Keratinocyte (primary cell): ENCODE results near the gene LRP3. TPM values are rescaled to one million over a fixed set of nuclear protein-coding genes. Genes with fewer than 3 reads are reported as not detected.
"Not testable (repeated sequence)": the region's sequence is repeated elsewhere in the genome, so short reads cannot be mapped to it uniquely, and the experiment has no call there.

Experiments
- DNase-seq: peaks from one replicate; pipeline ENCODE4 v3.0.0-alpha.2; 2011; ENCODE audit warnings: low read depth, missing footprints, low spot score
- FAIRE-seq: peaks from 2 replicates; lab custom pipeline; 2011; peaks lifted over from hg19 to GRCh38; lab: Jason Lieb, UNC
- H2AFZ ChIP-seq: 2 replicates; pipeline ENCODE4 v1.6.0; 2012; ENCODE audit warnings: low read length, control low read depth, inconsistent platforms; ENCODE audit not compliant: control insufficient read depth
- H3K27ac ChIP-seq: 2 replicates; pipeline ENCODE4 v1.5.1; 2011; ENCODE audit warnings: low read length; ENCODE audit not compliant: control insufficient read depth, insufficient read depth
- H3K27me3 ChIP-seq: 3 replicates; pipeline ENCODE4 v1.6.0; 2011; ENCODE audit warnings: low read length; ENCODE audit not compliant: control insufficient read depth, insufficient read depth; ENCODE audit errors: extremely low read depth
- H3K36me3 ChIP-seq, 2 experiments: 2 replicates in 1 of 2; 3 replicates in 1 of 2; pipeline ENCODE4 v1.5.1; 2011; ENCODE audit warnings: low read length in 2 of 2, mild to moderate bottlenecking in 1 of 2; ENCODE audit not compliant: control insufficient read depth in 2 of 2, insufficient read depth in 2 of 2; ENCODE audit errors: extremely low read depth in 1 of 2
- H3K4me1 ChIP-seq: 3 replicates; pipeline ENCODE4 v1.5.1; 2011; ENCODE audit warnings: low read length; ENCODE audit not compliant: control insufficient read depth, insufficient read depth; ENCODE audit errors: extremely low read depth
- H3K4me2 ChIP-seq: 3 replicates; pipeline ENCODE4 v1.6.0; 2011; ENCODE audit warnings: low read depth, low read length; ENCODE audit not compliant: control insufficient read depth, insufficient read depth; ENCODE audit errors: extremely low read depth
- H3K4me3 ChIP-seq, 3 experiments: fragments of 200-600 bp in 1 of 3; sonication (generic) in 1 of 3; 2 replicates in 2 of 3; 3 replicates in 1 of 3; pipeline ENCODE4 v1.5.1; 2011 to 2016; ENCODE audit warnings: low read length in 3 of 3, mild to moderate bottlenecking in 3 of 3, control low read depth in 2 of 3, inconsistent platforms in 1 of 3, low read depth in 1 of 3, mixed read lengths in 1 of 3, mixed run types in 1 of 3, moderate library complexity in 1 of 3; ENCODE audit not compliant: control insufficient read depth in 2 of 3, insufficient read depth in 2 of 3; ENCODE audit errors: extremely low read depth in 1 of 3
- H3K79me2 ChIP-seq: 2 replicates; pipeline ENCODE4 v1.6.0; 2012; ENCODE audit warnings: low read length; ENCODE audit not compliant: control insufficient read depth, insufficient read depth
- H3K9ac ChIP-seq: 3 replicates; pipeline ENCODE4 v1.6.0; 2011; ENCODE audit warnings: low read length; ENCODE audit not compliant: control insufficient read depth, insufficient read depth; ENCODE audit errors: extremely low read depth
- H3K9me1 ChIP-seq: 3 replicates; pipeline ENCODE4 v1.6.0; 2011; ENCODE audit warnings: low read length; ENCODE audit not compliant: control insufficient read depth, insufficient read depth; ENCODE audit errors: extremely low read depth
- H3K9me3 ChIP-seq: 2 replicates; pipeline ENCODE4 v1.5.1; 2012; ENCODE audit warnings: low read depth, low read length; ENCODE audit not compliant: control insufficient read depth
- H4K20me1 ChIP-seq: 3 replicates; pipeline ENCODE4 v1.6.0; 2011; ENCODE audit warnings: low read length; ENCODE audit not compliant: control insufficient read depth, insufficient read depth; ENCODE audit errors: extremely low read depth
- EZH2 ChIP-seq: IDR thresholded peaks from one replicate; pipeline ENCODE4 v1.6.1; 2012; ENCODE audit warnings: inconsistent platforms, mild to moderate bottlenecking, low read length, moderate library complexity
- dilution Hi-C: fragments of 300-500 bp; cut with MboI; formaldehyde crosslinking; loops from one replicate; pipeline ENCODE4 v1.7.0; 2020; ENCODE audit warnings: low sequenced_read_pairs; ENCODE audit not compliant: extremely low pct_ligation_motif_present
- polyA plus RNA-seq, 5 experiments: library from polyadenylated mRNA; depleted of rRNA in 3 of 5; stranded (reverse) in 3 of 5; stranded (forward) in 1 of 5; unstranded in 1 of 5; fragments of >200 nt; gene quantifications; 1 replicate in 1 of 5; 2 replicates in 3 of 5; 3 replicates in 1 of 5; pipeline versions ENCODE4 v1.2.1 to v1.2.3, GENCODE V29; 2011 to 2012; ENCODE audit warnings: missing spikeins in 2 of 5, low read depth in 1 of 5, low replicate concordance in 1 of 5
- TF ChIP-seq, protein P1 (sequence below), 3 experiments: IDR thresholded peaks in 1 of 3; conservative IDR thresholded peaks in 1 of 3; optimal IDR thresholded peaks in 1 of 3; 2 replicates in 2 of 3; 3 replicates in 1 of 3; pipeline versions ENCODE3 to v1.5.1; 2011; ENCODE audit warnings: low read length in 3 of 3, mild to moderate bottlenecking in 3 of 3, moderate library complexity in 2 of 3, control low read depth in 1 of 3, inconsistent platforms in 1 of 3; ENCODE audit not compliant: insufficient read depth in 2 of 3; ENCODE audit errors: extremely low read depth in 1 of 3

LRP3 gene
- polyA plus RNA-seq, 1 donor (not counting 4 experiments of a cell fraction or from before 2014, with no cell fraction given) = 5.0 TPM

DNA sequence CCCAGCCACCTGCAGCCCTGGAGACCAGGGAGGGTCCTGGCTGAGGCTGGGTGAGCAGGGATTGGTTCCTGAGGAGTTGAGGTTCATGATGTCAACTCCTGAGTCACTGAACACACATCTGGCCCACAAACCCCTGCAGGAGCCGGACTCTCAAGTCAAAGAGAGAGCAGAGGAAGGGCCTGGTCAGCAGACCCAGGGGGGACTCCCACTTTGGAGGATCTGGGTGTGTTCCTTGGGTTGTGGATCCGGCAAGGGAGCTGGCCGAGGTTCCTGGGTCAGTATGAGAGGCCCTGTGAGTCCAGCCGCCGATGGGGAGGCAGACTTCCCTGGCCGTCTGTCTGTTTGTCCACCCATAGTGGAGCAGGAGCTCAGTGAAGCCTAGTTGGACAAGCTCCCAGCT lies 27.5 kb downstream of the LRP3 start:
- dilution Hi-C loops = no loop called here
- H3K9me3 ChIP-seq = no peaks in the 10 kb centered on the region
- H3K27ac ChIP-seq = no peak overlapping the region
- H2AFZ ChIP-seq = no peak overlapping the region
- H4K20me1 ChIP-seq = no peaks in the 10 kb centered on the region
- no peak overlapping the region for H3K4me2 ChIP-seq
- no peak for TF ChIP-seq EZH2
- TF ChIP-seq, protein P1, sequence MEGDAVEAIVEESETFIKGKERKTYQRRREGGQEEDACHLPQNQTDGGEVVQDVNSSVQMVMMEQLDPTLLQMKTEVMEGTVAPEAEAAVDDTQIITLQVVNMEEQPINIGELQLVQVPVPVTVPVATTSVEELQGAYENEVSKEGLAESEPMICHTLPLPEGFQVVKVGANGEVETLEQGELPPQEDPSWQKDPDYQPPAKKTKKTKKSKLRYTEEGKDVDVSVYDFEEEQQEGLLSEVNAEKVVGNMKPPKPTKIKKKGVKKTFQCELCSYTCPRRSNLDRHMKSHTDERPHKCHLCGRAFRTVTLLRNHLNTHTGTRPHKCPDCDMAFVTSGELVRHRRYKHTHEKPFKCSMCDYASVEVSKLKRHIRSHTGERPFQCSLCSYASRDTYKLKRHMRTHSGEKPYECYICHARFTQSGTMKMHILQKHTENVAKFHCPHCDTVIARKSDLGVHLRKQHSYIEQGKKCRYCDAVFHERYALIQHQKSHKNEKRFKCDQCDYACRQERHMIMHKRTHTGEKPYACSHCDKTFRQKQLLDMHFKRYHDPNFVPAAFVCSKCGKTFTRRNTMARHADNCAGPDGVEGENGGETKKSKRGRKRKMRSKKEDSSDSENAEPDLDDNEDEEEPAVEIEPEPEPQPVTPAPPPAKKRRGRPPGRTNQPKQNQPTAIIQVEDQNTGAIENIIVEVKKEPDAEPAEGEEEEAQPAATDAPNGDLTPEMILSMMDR (optimal IDR thresholded peaks at IDR 0.05 in 1 of 3, IDR thresholded peaks at IDR 0.05 in 1 of 3, conservative IDR thresholded peaks at IDR 0.05 in 1 of 3; ENCODE audit: extremely low read depth in 1 of 3, insufficient read depth in 2 of 3, low read length in 3 of 3) = no peak
- H3K36me3 ChIP-seq = no peaks in the 10 kb centered on the region
- H3K79me2 ChIP-seq = no peaks in the 10 kb centered on the region
- peaks cover 36% of the 10 kb centered on the region for H3K27me3 ChIP-seq
- DNase-seq (no peak), FAIRE-seq (no peak)
- no peaks in the 10 kb centered on the region for H3K4me1 ChIP-seq
- H3K9me1 ChIP-seq = no peaks in the 10 kb centered on the region
- H3K9ac ChIP-seq = no peak overlapping the region
- no peak overlapping the region for H3K4me3 ChIP-seq

- H4K20me1 ChIP-seq, DNase-seq, dilution Hi-C loops, H3K4me2 ChIP-seq, H3K4me3 ChIP-seq, H3K9me3 ChIP-seq, H3K27ac ChIP-seq, H3K9ac ChIP-seq, H2AFZ ChIP-seq, H3K4me1 ChIP-seq, H3K9me1 ChIP-seq, FAIRE-seq, H3K79me2 ChIP-seq, H3K36me3 ChIP-seq: not testable (repeated sequence)
- H3K27me3 ChIP-seq = peaks cover 40% of the 10 kb centered on the region
Observed at GRCh38 chr19:33222255-33222654, 28.1 kb downstream of the LRP3 start.
